Ovary (tissue), 3 donors: Measurements from ENCODE around the gene OR51A2.

Experiments used
- CTCF ChIP-seq, 3 donors: fragments of 450-650 bp in 2 of 3; fragments of 200-600 bp in 1 of 3; IDR thresholded peaks; one replicate each; pipeline versions ENCODE4 v1.5.1 to v1.8.0; 2016 to 2022; ENCODE audit warnings: antibody characterized with exemption in 3 of 3, mild to moderate bottlenecking in 1 of 3
- POLR2A ChIP-seq: fragments of 450-650 bp; IDR thresholded peaks from one replicate; pipeline ENCODE4 v1.6.1; 2017; ENCODE audit warnings: antibody characterized with exemption, mild to moderate bottlenecking, moderate library complexity
- donor health status: DM: no; HTN: no; CAD: no.

GRCh38 chr11:4975436-4975835 lies 19.9 kb upstream of the OR51A2 start:
- TF ChIP-seq CTCF (IDR thresholded peaks at IDR 0.05) (no peak), POLR2A (no peak)
